H1 (cell line): ENCODE data around the gene FBN1. TPM values are rescaled to one million over a fixed set of nuclear protein-coding genes. Genes with fewer than 3 reads are reported as not detected.

Source experiments
- CTCF ChIA-PET: fragments of 300-600 bp; sonication (Branson Sonifier 250); formaldehyde crosslinking; loops from one replicate; lab custom pipeline; 2021; ENCODE audit not compliant: partially characterized antibody; lab: Charles Lee
- POLR2A ChIA-PET: fragments of 300-600 bp; sonication (Branson Sonifier 250); formaldehyde crosslinking; loops from one replicate; lab custom pipeline; 2021; ENCODE audit warnings: inconsistent platforms; ENCODE audit not compliant: partially characterized antibody; lab: Charles Lee
- DNase-seq, 2 experiments: peaks; one replicate each; pipeline versions ENCODE4 v3.0.0 to v3.0.0-alpha.2; 2010 to 2022; ENCODE audit warnings: low spot score in 2 of 2, low read depth in 1 of 2, mixed read lengths in 1 of 2
- FAIRE-seq: peaks from 2 replicates; lab custom pipeline; 2011; peaks lifted over from hg19 to GRCh38; lab: Jason Lieb, UNC
- H2AFZ ChIP-seq: 2 replicates; pipeline ENCODE4 v1.8.1; 2012; ENCODE audit warnings: low read length, inconsistent platforms
- H2AK5ac ChIP-seq: 2 replicates; pipeline ENCODE4 v1.6.1; 2013; ENCODE audit warnings: low read depth, low read length
- H2BK120ac ChIP-seq: replicated peaks from 2 replicates; pipeline ENCODE3; 2013; ENCODE audit warnings: low read depth, low read length, inconsistent platforms
- H2BK12ac ChIP-seq: 2 replicates; pipeline ENCODE4 v1.6.1; 2013; ENCODE audit warnings: low read depth, low read length
- H2BK15ac ChIP-seq: 2 replicates; pipeline ENCODE4 v1.6.1; 2013; ENCODE audit warnings: low read length
- H2BK20ac ChIP-seq: 2 replicates; pipeline ENCODE4 v1.6.1; 2013; ENCODE audit warnings: low read length
- H2BK5ac ChIP-seq: 2 replicates; pipeline ENCODE4 v1.6.1; 2013; ENCODE audit warnings: low read depth, low read length
- H3K14ac ChIP-seq: 2 replicates; pipeline ENCODE4 v1.6.1; 2013; ENCODE audit warnings: inconsistent platforms; ENCODE audit not compliant: insufficient read length
- H3K18ac ChIP-seq: 2 replicates; pipeline ENCODE4 v1.6.1; 2013; ENCODE audit warnings: low read length; ENCODE audit errors: extremely low read depth
- H3K23ac ChIP-seq: 2 replicates; pipeline ENCODE4 v1.6.1; 2013; ENCODE audit warnings: inconsistent platforms; ENCODE audit not compliant: insufficient read length
- H3K23me2 ChIP-seq: 2 replicates; pipeline ENCODE4 v1.6.1; 2013; ENCODE audit warnings: low read depth, low read length
- H3K27ac ChIP-seq: 2 replicates; pipeline ENCODE4 v1.6.1; 2011; ENCODE audit warnings: low read depth, low read length, inconsistent platforms
- H3K27me3 ChIP-seq, 4 experiments: replicated peaks in 1 of 4; 1 replicate in 1 of 4; 2 replicates in 3 of 4; pipeline versions ENCODE4 v1.6.1 to v1.8.1; 2011 to 2013; ENCODE audit warnings: low read length in 3 of 4, mild to moderate bottlenecking in 3 of 4, inconsistent platforms in 2 of 4, mixed read lengths in 2 of 4, moderate library complexity in 1 of 4; ENCODE audit not compliant: control insufficient read depth in 3 of 4, insufficient read depth in 3 of 4; ENCODE audit errors: extremely low read depth in 1 of 4
- H3K36me3 ChIP-seq, 4 experiments: 2 replicates each; pipeline versions ENCODE4 v1.6.1 to v1.8.1; 2011 to 2013; ENCODE audit warnings: mild to moderate bottlenecking in 4 of 4, low read length in 3 of 4, moderate library complexity in 2 of 4, control low read depth in 1 of 4, inconsistent platforms in 1 of 4; ENCODE audit not compliant: insufficient read depth in 4 of 4, control insufficient read depth in 2 of 4
- H3K4ac ChIP-seq: replicated peaks from 2 replicates; pipeline ENCODE3; 2013; ENCODE audit warnings: low read length, low read depth, mixed read lengths, inconsistent platforms; ENCODE audit not compliant: insufficient read length
- H3K4me1 ChIP-seq, 4 experiments: replicated peaks in 1 of 4; 1 replicate in 1 of 4; 2 replicates in 3 of 4; pipeline versions ENCODE4 v1.6.1 to v1.8.1; 2011 to 2013; ENCODE audit warnings: low read length in 3 of 4, inconsistent platforms in 2 of 4, mixed read lengths in 1 of 4; ENCODE audit not compliant: insufficient read depth in 4 of 4, control insufficient read depth in 3 of 4
- H3K4me2 ChIP-seq, 2 experiments: 2 replicates each; pipeline versions ENCODE4 v1.6.1 to v1.8.1; 2011 to 2013; ENCODE audit warnings: low read depth in 2 of 2, low read length in 2 of 2, control low read depth in 1 of 2, inconsistent platforms in 1 of 2, mild to moderate bottlenecking in 1 of 2; ENCODE audit not compliant: insufficient read depth in 1 of 2
- H3K4me3 ChIP-seq, 4 experiments: fragments of 200-600, 300-600 bp in 1 of 4; sonication (generic), shearing (Covaris generic), sonication (Bioruptor Twin) in 1 of 4; 2 replicates each; pipeline versions ENCODE4 v1.5.1 to v1.8.1; 2011 to 2016; ENCODE audit warnings: low read length in 4 of 4, low read depth in 3 of 4, control low read depth in 2 of 4, inconsistent platforms in 2 of 4, mild to moderate bottlenecking in 2 of 4, mixed read lengths in 1 of 4, moderate library complexity in 1 of 4; ENCODE audit not compliant: insufficient read depth in 2 of 4; ENCODE audit errors: extremely low read depth in 1 of 4
- H3K56ac ChIP-seq: replicated peaks from 2 replicates; pipeline ENCODE3; 2013; ENCODE audit warnings: low read depth, mild to moderate bottlenecking, mixed read lengths, low read length, inconsistent platforms; ENCODE audit not compliant: insufficient read length
- H3K79me1 ChIP-seq: 2 replicates; pipeline ENCODE4 v1.6.1; 2013; ENCODE audit warnings: low read depth, low read length, control low read depth
- H3K79me2 ChIP-seq, 2 experiments: 2 replicates each; pipeline versions ENCODE4 v1.6.1 to v1.8.1; 2012 to 2013; ENCODE audit warnings: low read length in 2 of 2, mild to moderate bottlenecking in 2 of 2, inconsistent platforms in 1 of 2; ENCODE audit not compliant: insufficient read depth in 2 of 2, control insufficient read depth in 1 of 2
- H3K9ac ChIP-seq, 4 experiments: replicated peaks in 1 of 4; 1 replicate in 1 of 4; 2 replicates in 3 of 4; pipeline versions ENCODE4 v1.6.1 to v1.8.1; 2011 to 2013; ENCODE audit warnings: low read depth in 3 of 4, low read length in 3 of 4, control low read depth in 2 of 4, mild to moderate bottlenecking in 2 of 4, moderate library complexity in 2 of 4, inconsistent platforms in 1 of 4; ENCODE audit errors: extremely low read depth in 1 of 4
- H3K9me3 ChIP-seq, 2 experiments: 2 replicates each; pipeline versions ENCODE4 v1.6.1 to v1.8.1; 2012 to 2013; ENCODE audit warnings: mild to moderate bottlenecking in 2 of 2, moderate library complexity in 2 of 2, control low read depth in 1 of 2, inconsistent platforms in 1 of 2, low read depth in 1 of 2, low read length in 1 of 2, mixed read lengths in 1 of 2; ENCODE audit not compliant: insufficient read depth in 2 of 2
- H4K20me1 ChIP-seq, 2 experiments: replicated peaks in 1 of 2; 2 replicates each; pipeline versions ENCODE3 to v1.8.1; 2011 to 2013; ENCODE audit warnings: inconsistent platforms in 2 of 2, low read length in 2 of 2, mild to moderate bottlenecking in 1 of 2; ENCODE audit not compliant: insufficient read depth in 2 of 2, control insufficient read depth in 1 of 2
- H4K5ac ChIP-seq: 2 replicates; pipeline ENCODE4 v1.6.1; 2013; ENCODE audit warnings: low read length, low read depth, mixed read lengths, inconsistent platforms; ENCODE audit not compliant: insufficient read length
- H4K8ac ChIP-seq: 2 replicates; pipeline ENCODE4 v1.8.0; 2013; ENCODE audit warnings: mild to moderate bottlenecking, moderate library complexity, low read length, inconsistent platforms; ENCODE audit not compliant: insufficient read depth; ENCODE audit errors: extremely low read depth
- H4K91ac ChIP-seq: replicated peaks from 2 replicates; pipeline ENCODE3; 2013; ENCODE audit warnings: low read length, mixed read lengths, inconsistent platforms; ENCODE audit not compliant: insufficient read length
- ASH2L ChIP-seq: fragments of 200-600, 300-600 bp; sonication (generic); IDR thresholded peaks from one replicate; pipeline ENCODE4 v1.7.1; 2017; ENCODE audit warnings: low read length
- E2F6 ChIP-seq: IDR thresholded peaks from 2 replicates; pipeline ENCODE4 v1.6.1; 2012; ENCODE audit warnings: inconsistent platforms
- HDAC2 ChIP-seq, 2 experiments: fragments of 300-600 bp in 1 of 2; sonication (generic) in 1 of 2; IDR thresholded peaks; 2 replicates each; pipeline ENCODE4 v1.6.1; 2011 to 2012; ENCODE audit warnings: low read depth in 2 of 2, low read length in 2 of 2, mild to moderate bottlenecking in 2 of 2, moderate library complexity in 2 of 2, borderline replicate concordance in 1 of 2, inconsistent platforms in 1 of 2
- KDM4A ChIP-seq: IDR thresholded peaks from one replicate; pipeline ENCODE4 v1.7.1; 2012; ENCODE audit warnings: low read depth, mild to moderate bottlenecking, moderate library complexity, low read length, inconsistent platforms; ENCODE audit not compliant: severe bottlenecking
- KDM5A ChIP-seq: fragments of 200-600 bp; IDR thresholded peaks from 2 replicates; pipeline ENCODE4 v1.7.1; 2012; ENCODE audit warnings: mild to moderate bottlenecking, low read length, inconsistent platforms, mixed read lengths
- RNF2 ChIP-seq: fragments of 200-900, 300-1000 bp; sonication (generic); IDR thresholded peaks from 2 replicates; pipeline ENCODE4 v1.7.1; 2016; ENCODE audit warnings: borderline replicate concordance, low read depth, mild to moderate bottlenecking, antibody characterized with exemption, low read length; ENCODE audit not compliant: poor library complexity, severe bottlenecking; ENCODE audit errors: missing control alignments
- SIN3A ChIP-seq, 2 experiments: IDR thresholded peaks in 1 of 2; conservative IDR thresholded peaks in 1 of 2; 2 replicates each; pipeline ENCODE4 v1.6.1; 2011 to 2012; ENCODE audit warnings: low read length in 2 of 2, improper control_type of control experiment in 1 of 2, low read depth in 1 of 2, mild to moderate bottlenecking in 1 of 2
- SP4 ChIP-seq: IDR thresholded peaks from 2 replicates; pipeline ENCODE4 v1.6.1; 2012; ENCODE audit warnings: low read length, inconsistent platforms
- SUZ12 ChIP-seq: fragments of 200-600 bp; sonication (generic); IDR thresholded peaks from 2 replicates; pipeline ENCODE4 v1.6.1; 2012; ENCODE audit warnings: mild to moderate bottlenecking, inconsistent platforms, low read length, moderate library complexity, mixed read lengths
- WGBS, 2 experiments: shearing (Covaris generic) in 1 of 2; methylation state at CpG; one replicate each; pipeline versions ENCODE4 v1.1.6 to v1.1.7; 2013 to 2015; ENCODE audit warnings: low lambda C conversion rate in 2 of 2, mixed read lengths in 2 of 2, inconsistent platforms in 1 of 2, low coverage in 1 of 2, missing lambda C conversion rate in 1 of 2; ENCODE audit not compliant: insufficient replicate concordance in 2 of 2, insufficient coverage in 1 of 2, insufficient read length in 1 of 2; ENCODE audit errors: extremely low coverage in 1 of 2, missing lambda C conversion rate in 1 of 2; 5-methylcytosine and 5-hydroxymethylcytosine counted together
- polyA plus RNA-seq, 7 experiments: library from polyadenylated mRNA; depleted of rRNA in 3 of 7; stranded (reverse) in 5 of 7; unstranded in 2 of 7; fragments of >200 nt in 5 of 7; fragments of 200-250 nt in 2 of 7; gene quantifications; 1 replicate in 5 of 7; 2 replicates in 1 of 7; 4 replicates in 1 of 7; pipeline versions ENCODE4 v1.2.1 to v1.2.3, GENCODE V29; 2011 to 2013; ENCODE audit warnings: missing spikeins in 2 of 7, mixed read lengths in 2 of 7
- total RNA-seq: library from RNA; stranded (reverse); fragmentation: NEBNext Ultra II Directional; extraction: Animal tissue kit (Norgen Biotek cat#: 25700); gene quantifications from 2 replicates; pipeline ENCODE4 v1.2.1, GENCODE V29; 2021

The FBN1 gene
- total and polyA plus RNA-seq, 2 of the 8 experiments (the other 6 are each of a cell fraction or from before 2014, with no cell fraction given): 3.0 to 4.0 TPM

- H3K9ac ChIP-seq: peak overlapping the region in 2 of 4 experiments; percentile 26 to 64; a peak in 4 of 7 replicates
- no peak overlapping the region for H3K18ac ChIP-seq
- H3K9me3 ChIP-seq: no peaks in the 10 kb centered on the region
- H2BK120ac ChIP-seq: no peak overlapping the region
- peak overlapping the region; percentile 29 to 77 (median 56) for H3K4me3 ChIP-seq
- peaks cover 1 to 15% (median 2%) of the 10 kb centered on the region in 4 experiments; a peak in 5 of 7 replicates for H3K4me1 ChIP-seq
- H2BK5ac ChIP-seq: no peak overlapping the region
- H3K27me3 ChIP-seq: peaks cover 0 to 34% (median 29%) of the 10 kb centered on the region in 4 experiments; a peak in 6 of 7 replicates
- no peak overlapping the region for H2BK20ac ChIP-seq
- no peak overlapping the region for H4K91ac ChIP-seq
- peak overlapping the region; percentile 26; the same call in 1 of the 2 replicates for H2AFZ ChIP-seq
- no peak overlapping the region for H4K5ac ChIP-seq
- H3K36me3 ChIP-seq: no peaks in the 10 kb centered on the region
- H3K14ac ChIP-seq: no peak overlapping the region
- no peak overlapping the region for H2BK15ac ChIP-seq
- no peak overlapping the region for H3K23ac ChIP-seq
- no peak overlapping the region for H3K27ac ChIP-seq
- H3K79me2 ChIP-seq: no peaks in the 10 kb centered on the region
- no peak overlapping the region for H3K56ac ChIP-seq
- no peak for FAIRE-seq
- H3K4ac ChIP-seq: no peak overlapping the region
- peak overlapping the region; percentile 84 to 97 for H3K4me2 ChIP-seq
- no peaks in the 10 kb centered on the region for H3K79me1 ChIP-seq
- peaks cover 0 to 2% of the 10 kb centered on the region in 2 experiments for H4K20me1 ChIP-seq
- WGBS, 2 experiments: 2% methylated on average over 64 of the region's 79 CpGs; no CpG with 5 or more reads in 1 of the 2 experiments
- peak in 1 of 2 experiments; percentile 80 for DNase-seq
- H3K23me2 ChIP-seq: peaks cover 19% of the 10 kb centered on the region; the same call in 1 of the 2 replicates
- no peak overlapping the region for H2BK12ac ChIP-seq
- H2AK5ac ChIP-seq: no peak overlapping the region
- ChIA-PET CTCF (no interaction called here), POLR2A (interaction anchor here (1.4 kb wide), 1 partner anchor 12 kb away, joined by 5 read pairs; no protein-coding TSS in a partner anchor)
- H4K8ac ChIP-seq: peak overlapping the region; percentile 64; the same call in 1 of the 2 replicates
- TF ChIP-seq SIN3A (conservative IDR thresholded peaks at IDR 0.05 in 1 of 2, IDR thresholded peaks at IDR 0.05 in 1 of 2; ENCODE audit: low read depth in 1 of 2, low read length in 2 of 2) (peak in 1 of 2 experiments; percentile 59; a peak in 1 of 4 replicates), E2F6 (0 out of 2 replicates have a peak, but pooled peaks have one; percentile 29), HDAC2 (IDR thresholded peaks at IDR 0.05; ENCODE audit: borderline replicate concordance in 1 of 2, low read depth in 2 of 2, low read length in 2 of 2) (peak in 1 of 2 experiments; percentile 43; a peak in 1 of 4 replicates), SUZ12 (peak; percentile 70), KDM4A (peak; percentile 85), SP4 (no peak), KDM5A (no peak), ASH2L (peak; percentile 25), RNF2 (no peak)
Observed at GRCh38 chr15:48644827-48645557, 517 bp downstream of the FBN1 start.
